WTC11 (cell line): Measurements from ENCODE around the gene SEC61A2. TPM values are rescaled to one million over a fixed set of nuclear protein-coding genes. Genes with fewer than 3 reads are reported as not detected.

ENCODE experiments used
- ATAC-seq: fragments of 200-7000 bp; cut with Tn5 transposase; 2 replicates; pipeline ENCODE4 v1.10.0; 2021; ENCODE audit warnings: mild to moderate bottlenecking, moderate library complexity
- CTCF ChIA-PET: fragments of 300-600 bp; sonication (Branson Sonifier 250); formaldehyde crosslinking; loops from one replicate; lab custom pipeline; 2021; ENCODE audit warnings: antibody characterized with exemption; lab: Charles Lee
- POLR2A ChIA-PET: fragments of 350-600 bp; sonication (Branson Sonifier 250); formaldehyde crosslinking; loops from one replicate; lab custom pipeline; 2021; ENCODE audit warnings: antibody characterized with exemption; lab: Charles Lee
- DNase-seq: peaks from one replicate; pipeline ENCODE4 v3.0.0; 2021; ENCODE audit warnings: low spot score
- H3K27ac Mint-ChIP-seq: 2 replicates; pipeline ENCODE4 v1.8.0; 2021; ENCODE audit warnings: mixed read lengths
- H3K27me3 Mint-ChIP-seq: 2 replicates; pipeline ENCODE4 v1.8.0; 2021; ENCODE audit warnings: low read depth, mild to moderate bottlenecking, moderate library complexity, mixed read lengths
- H3K36me3 Mint-ChIP-seq: 2 replicates; pipeline ENCODE4 v1.8.0; 2021; ENCODE audit warnings: mixed read lengths
- H3K4me1 Mint-ChIP-seq: 2 replicates; pipeline ENCODE4 v1.8.0; 2022; ENCODE audit warnings: mixed read lengths
- H3K4me3 Mint-ChIP-seq: 2 replicates; pipeline ENCODE4 v1.8.0; 2021; ENCODE audit warnings: mild to moderate bottlenecking, moderate library complexity, mixed read lengths
- H3K9me3 Mint-ChIP-seq: 2 replicates; pipeline ENCODE4 v1.8.0; 2021; ENCODE audit warnings: mixed read lengths
- ATF3 ChIP-seq: sonication (generic); formaldehyde crosslinking; conservative IDR thresholded peaks from 2 replicates; pipeline ENCODE4 v1.8.1; 2022; ENCODE audit warnings: mild to moderate bottlenecking, missing genetic modification reagents
- CREM ChIP-seq: sonication (generic); formaldehyde crosslinking; IDR thresholded peaks from 2 replicates; pipeline ENCODE4 v1.8.1; 2022; ENCODE audit warnings: mild to moderate bottlenecking, missing genetic modification reagents, moderate library complexity
- E2F4 ChIP-seq: sonication (generic); formaldehyde crosslinking; IDR thresholded peaks from 2 replicates; pipeline ENCODE4 v1.8.1; 2022; ENCODE audit warnings: low read depth, mild to moderate bottlenecking, moderate library complexity, missing genetic modification reagents, borderline replicate concordance
- ELF4 ChIP-seq: sonication (generic); formaldehyde crosslinking; IDR thresholded peaks from 2 replicates; pipeline ENCODE4 v1.8.1; 2022; ENCODE audit warnings: low read depth, mild to moderate bottlenecking, moderate library complexity, missing genetic modification reagents
- NR3C1 ChIP-seq: sonication (generic); formaldehyde crosslinking; conservative IDR thresholded peaks from 2 replicates; pipeline ENCODE4 v1.8.1; 2023; ENCODE audit warnings: low read depth, mild to moderate bottlenecking, missing genetic modification reagents
- OVOL2 ChIP-seq: fragments of 250-450 bp; sonication (Bioruptor Pico); IDR thresholded peaks from 2 replicates; pipeline ENCODE4 v1.9.0; 2021; ENCODE audit warnings: mild to moderate bottlenecking, borderline replicate concordance
- PRRX2 ChIP-seq: fragments of 250-450 bp; sonication (Bioruptor Pico); IDR thresholded peaks from 2 replicates; pipeline ENCODE4 v1.8.0; 2021; ENCODE audit warnings: mild to moderate bottlenecking
- RELA ChIP-seq: sonication (generic); formaldehyde crosslinking; IDR thresholded peaks from 2 replicates; pipeline ENCODE4 v1.8.1; 2022; ENCODE audit warnings: missing genetic modification reagents, mild to moderate bottlenecking, borderline replicate concordance
- SMAD3 ChIP-seq: sonication (generic); formaldehyde crosslinking; IDR thresholded peaks from 2 replicates; pipeline ENCODE4 v1.8.0; 2022; ENCODE audit warnings: missing genetic modification reagents, mild to moderate bottlenecking, borderline replicate concordance
- TEAD4 ChIP-seq: sonication (generic); formaldehyde crosslinking; IDR thresholded peaks from 2 replicates; pipeline ENCODE4 v1.8.0; 2022; ENCODE audit warnings: mild to moderate bottlenecking, missing genetic modification reagents
- USF1 ChIP-seq: sonication (generic); formaldehyde crosslinking; IDR thresholded peaks from 2 replicates; pipeline ENCODE4 v1.8.0; 2022; ENCODE audit warnings: mild to moderate bottlenecking, missing genetic modification reagents
- ZNF263 ChIP-seq: sonication (generic); formaldehyde crosslinking; IDR thresholded peaks from 2 replicates; pipeline ENCODE4 v1.8.1; 2022; ENCODE audit warnings: low read depth, mild to moderate bottlenecking, moderate library complexity, missing genetic modification reagents
- ZNF423 ChIP-seq: fragments of 250-450 bp; sonication (Bioruptor Pico); IDR thresholded peaks from 2 replicates; pipeline ENCODE4 v2.1.2; 2022; ENCODE audit warnings: mild to moderate bottlenecking, moderate library complexity
- ZNF671 ChIP-seq: fragments of 250-450 bp; sonication (Bioruptor Pico); IDR thresholded peaks from 2 replicates; pipeline ENCODE4 v1.8.0; 2021; ENCODE audit warnings: mild to moderate bottlenecking
- ZSCAN18 ChIP-seq: fragments of 250-450 bp; sonication (Bioruptor Pico); IDR thresholded peaks from 2 replicates; pipeline ENCODE4 v2.1.2; 2022; ENCODE audit warnings: mild to moderate bottlenecking, moderate library complexity
- total RNA-seq: library from RNA; stranded (reverse); gene quantifications from 3 replicates; pipeline ENCODE4 v1.2.3, GENCODE V29; 2021
- TF ChIP-seq, protein P1 (sequence below): fragments of 250-450 bp; sonication (Bioruptor Pico); conservative IDR thresholded peaks from 2 replicates; pipeline ENCODE4 v1.9.0; 2021; ENCODE audit warnings: mild to moderate bottlenecking
- TF ChIP-seq, protein P2 (sequence below): fragments of 250-450 bp; sonication (Bioruptor Pico); IDR thresholded peaks from 2 replicates; pipeline ENCODE4 v1.8.0; 2021; ENCODE audit warnings: mild to moderate bottlenecking
- TF ChIP-seq, protein P3 (sequence below): sonication (generic); formaldehyde crosslinking; IDR thresholded peaks from 2 replicates; pipeline ENCODE4 v1.8.0; 2022; ENCODE audit warnings: mild to moderate bottlenecking, missing genetic modification reagents
- TF ChIP-seq, protein P4 (sequence below): sonication (generic); formaldehyde crosslinking; IDR thresholded peaks from 2 replicates; pipeline ENCODE4 v1.8.1; 2023; ENCODE audit warnings: mild to moderate bottlenecking, missing genetic modification reagents, moderate library complexity
- TF ChIP-seq, protein P5 (sequence below): sonication (generic); formaldehyde crosslinking; IDR thresholded peaks from 2 replicates; pipeline ENCODE4 v1.8.1; 2023; ENCODE audit warnings: mild to moderate bottlenecking, missing genetic modification reagents, moderate library complexity
- TF ChIP-seq, protein P6 (sequence below): sonication (generic); formaldehyde crosslinking; conservative IDR thresholded peaks from 2 replicates; pipeline ENCODE4 v1.8.1; 2023; ENCODE audit warnings: mild to moderate bottlenecking, low read depth, missing genetic modification reagents, moderate library complexity

SEC61A2 gene
- total RNA-seq, 1 experiment from 2014 or later: 19.0 TPM

DNA sequence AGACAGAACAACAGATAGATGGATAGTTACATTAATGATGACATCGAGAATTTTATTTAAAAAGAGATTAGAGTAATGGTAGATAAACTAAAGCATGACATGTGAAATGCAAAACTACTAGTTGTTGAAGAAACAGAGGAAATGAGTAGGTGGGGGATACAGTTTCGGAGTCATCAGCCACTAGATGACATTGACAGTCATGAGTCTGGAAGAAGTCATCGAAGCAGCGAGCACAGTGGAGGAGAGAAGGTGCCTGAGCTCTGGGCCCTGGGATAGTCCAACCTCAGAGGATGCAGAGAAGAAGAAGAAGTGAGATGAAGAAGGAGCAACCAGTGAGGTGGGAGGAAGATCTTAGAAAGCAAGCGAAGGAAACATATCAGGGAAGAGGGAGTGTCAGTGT, 20.2 kb upstream of the SEC61A2 start (continued):
- TF ChIP-seq, protein P1, sequence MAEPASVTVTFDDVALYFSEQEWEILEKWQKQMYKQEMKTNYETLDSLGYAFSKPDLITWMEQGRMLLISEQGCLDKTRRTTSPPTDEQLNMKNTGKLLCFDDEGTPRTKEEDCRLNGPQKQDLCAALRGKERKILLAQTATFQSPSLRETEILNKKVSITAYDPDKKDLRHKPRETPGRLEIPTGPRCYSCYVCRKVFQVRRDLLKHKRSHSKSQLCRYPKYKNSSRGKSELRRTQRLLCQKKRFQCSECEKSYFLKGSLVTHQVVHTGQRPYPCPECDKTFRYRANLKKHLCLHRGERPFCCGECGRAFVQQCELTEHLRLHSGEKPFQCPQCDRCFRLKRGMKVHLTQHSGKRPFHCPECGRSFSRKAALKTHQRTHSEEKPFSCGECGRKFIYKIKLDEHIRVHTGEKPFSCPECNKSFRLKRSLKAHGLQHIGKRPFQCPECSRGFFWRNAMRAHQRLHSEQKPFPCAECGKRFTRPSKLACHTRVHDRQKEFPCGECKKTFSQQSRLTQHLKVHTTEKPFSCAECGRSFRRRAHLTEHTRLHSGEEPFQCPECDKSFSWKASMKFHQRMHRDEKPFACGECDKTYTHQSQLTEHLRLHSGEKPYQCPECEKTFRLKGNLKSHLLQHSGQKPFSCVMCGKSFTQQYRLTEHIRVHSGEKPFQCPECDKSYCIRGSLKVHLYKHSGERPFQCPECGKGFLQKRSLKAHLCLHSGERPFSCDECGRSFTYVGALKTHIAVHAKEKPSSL (CRISPR knock-in tag): no peak
- TF ChIP-seq SMAD3 (CRISPR knock-in tag): no peak
- TF ChIP-seq ELF4 (CRISPR knock-in tag): no peak
- TF ChIP-seq ZNF263: no peak
- TF ChIP-seq RELA: no peak
- TF ChIP-seq, protein P2, sequence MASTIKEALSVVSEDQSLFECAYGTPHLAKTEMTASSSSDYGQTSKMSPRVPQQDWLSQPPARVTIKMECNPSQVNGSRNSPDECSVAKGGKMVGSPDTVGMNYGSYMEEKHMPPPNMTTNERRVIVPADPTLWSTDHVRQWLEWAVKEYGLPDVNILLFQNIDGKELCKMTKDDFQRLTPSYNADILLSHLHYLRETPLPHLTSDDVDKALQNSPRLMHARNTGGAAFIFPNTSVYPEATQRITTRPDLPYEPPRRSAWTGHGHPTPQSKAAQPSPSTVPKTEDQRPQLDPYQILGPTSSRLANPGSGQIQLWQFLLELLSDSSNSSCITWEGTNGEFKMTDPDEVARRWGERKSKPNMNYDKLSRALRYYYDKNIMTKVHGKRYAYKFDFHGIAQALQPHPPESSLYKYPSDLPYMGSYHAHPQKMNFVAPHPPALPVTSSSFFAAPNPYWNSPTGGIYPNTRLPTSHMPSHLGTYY: no peak
- no peak for TF ChIP-seq ZNF671 (CRISPR knock-in tag)
- TF ChIP-seq ZNF423 (CRISPR knock-in tag): no peak
- TF ChIP-seq OVOL2 (CRISPR knock-in tag): no peak
- no peak for TF ChIP-seq E2F4

DNA sequence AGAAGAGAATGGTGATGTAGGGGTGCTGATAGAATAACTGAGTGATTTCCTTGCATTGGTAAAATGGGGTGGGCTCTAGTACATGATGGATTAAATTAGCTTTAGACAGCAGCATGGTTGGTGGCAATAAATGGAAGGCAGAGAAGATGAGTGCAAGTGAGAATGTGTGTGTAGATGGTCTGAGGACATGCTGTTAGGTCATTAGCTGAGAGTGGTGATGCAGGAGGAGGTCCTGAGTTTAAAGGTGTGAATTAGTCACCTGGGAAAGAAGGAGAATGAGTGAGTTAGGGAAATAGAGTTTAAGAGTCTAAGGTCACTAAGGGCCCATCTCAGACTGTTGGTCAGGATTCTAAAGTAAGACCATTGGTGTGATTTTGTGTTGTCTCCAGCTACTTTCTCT, 17.9 kb upstream of the SEC61A2 start:
- ATAC-seq (no peak), DNase-seq (no peak)
- CTCF ChIA-PET: no interaction called here
- Mint-ChIP-seq H3K4me3 (no peak overlapping the region), H3K36me3 (peaks cover 70% of the 10 kb centered on the region), H3K27ac (peak overlapping the region; percentile 0; the same call in 1 of the 2 replicates), H3K9me3 (no peaks in the 10 kb centered on the region), H3K27me3 (no peaks in the 10 kb centered on the region), H3K4me1 (no peaks in the 10 kb centered on the region)
- POLR2A ChIA-PET: no interaction called here
- no peak for TF ChIP-seq USF1
- TF ChIP-seq NR3C1: no peak
- no peak for TF ChIP-seq ATF3
- no peak for TF ChIP-seq ZSCAN18 (CRISPR knock-in tag)
- no peak for TF ChIP-seq TEAD4
- no peak for TF ChIP-seq PRRX2 (CRISPR knock-in tag)
- TF ChIP-seq, protein P3, sequence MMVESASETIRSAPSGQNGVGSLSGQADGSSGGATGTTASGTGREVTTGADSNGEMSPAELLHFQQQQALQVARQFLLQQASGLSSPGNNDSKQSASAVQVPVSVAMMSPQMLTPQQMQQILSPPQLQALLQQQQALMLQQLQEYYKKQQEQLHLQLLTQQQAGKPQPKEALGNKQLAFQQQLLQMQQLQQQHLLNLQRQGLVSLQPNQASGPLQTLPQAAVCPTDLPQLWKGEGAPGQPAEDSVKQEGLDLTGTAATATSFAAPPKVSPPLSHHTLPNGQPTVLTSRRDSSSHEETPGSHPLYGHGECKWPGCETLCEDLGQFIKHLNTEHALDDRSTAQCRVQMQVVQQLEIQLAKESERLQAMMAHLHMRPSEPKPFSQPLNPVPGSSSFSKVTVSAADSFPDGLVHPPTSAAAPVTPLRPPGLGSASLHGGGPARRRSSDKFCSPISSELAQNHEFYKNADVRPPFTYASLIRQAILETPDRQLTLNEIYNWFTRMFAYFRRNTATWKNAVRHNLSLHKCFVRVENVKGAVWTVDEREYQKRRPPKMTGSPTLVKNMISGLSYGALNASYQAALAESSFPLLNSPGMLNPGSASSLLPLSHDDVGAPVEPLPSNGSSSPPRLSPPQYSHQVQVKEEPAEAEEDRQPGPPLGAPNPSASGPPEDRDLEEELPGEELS: no peak
- TF ChIP-seq CREM (CRISPR knock-in tag): no peak
- TF ChIP-seq, protein P4, sequence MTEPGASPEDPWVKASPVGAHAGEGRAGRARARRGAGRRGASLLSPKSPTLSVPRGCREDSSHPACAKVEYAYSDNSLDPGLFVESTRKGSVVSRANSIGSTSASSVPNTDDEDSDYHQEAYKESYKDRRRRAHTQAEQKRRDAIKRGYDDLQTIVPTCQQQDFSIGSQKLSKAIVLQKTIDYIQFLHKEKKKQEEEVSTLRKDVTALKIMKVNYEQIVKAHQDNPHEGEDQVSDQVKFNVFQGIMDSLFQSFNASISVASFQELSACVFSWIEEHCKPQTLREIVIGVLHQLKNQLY: no peak
- TF ChIP-seq, protein P5, sequence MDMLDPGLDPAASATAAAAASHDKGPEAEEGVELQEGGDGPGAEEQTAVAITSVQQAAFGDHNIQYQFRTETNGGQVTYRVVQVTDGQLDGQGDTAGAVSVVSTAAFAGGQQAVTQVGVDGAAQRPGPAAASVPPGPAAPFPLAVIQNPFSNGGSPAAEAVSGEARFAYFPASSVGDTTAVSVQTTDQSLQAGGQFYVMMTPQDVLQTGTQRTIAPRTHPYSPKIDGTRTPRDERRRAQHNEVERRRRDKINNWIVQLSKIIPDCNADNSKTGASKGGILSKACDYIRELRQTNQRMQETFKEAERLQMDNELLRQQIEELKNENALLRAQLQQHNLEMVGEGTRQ (CRISPR knock-in tag): no peak
- TF ChIP-seq, protein P2: no peak
- TF ChIP-seq, protein P6, sequence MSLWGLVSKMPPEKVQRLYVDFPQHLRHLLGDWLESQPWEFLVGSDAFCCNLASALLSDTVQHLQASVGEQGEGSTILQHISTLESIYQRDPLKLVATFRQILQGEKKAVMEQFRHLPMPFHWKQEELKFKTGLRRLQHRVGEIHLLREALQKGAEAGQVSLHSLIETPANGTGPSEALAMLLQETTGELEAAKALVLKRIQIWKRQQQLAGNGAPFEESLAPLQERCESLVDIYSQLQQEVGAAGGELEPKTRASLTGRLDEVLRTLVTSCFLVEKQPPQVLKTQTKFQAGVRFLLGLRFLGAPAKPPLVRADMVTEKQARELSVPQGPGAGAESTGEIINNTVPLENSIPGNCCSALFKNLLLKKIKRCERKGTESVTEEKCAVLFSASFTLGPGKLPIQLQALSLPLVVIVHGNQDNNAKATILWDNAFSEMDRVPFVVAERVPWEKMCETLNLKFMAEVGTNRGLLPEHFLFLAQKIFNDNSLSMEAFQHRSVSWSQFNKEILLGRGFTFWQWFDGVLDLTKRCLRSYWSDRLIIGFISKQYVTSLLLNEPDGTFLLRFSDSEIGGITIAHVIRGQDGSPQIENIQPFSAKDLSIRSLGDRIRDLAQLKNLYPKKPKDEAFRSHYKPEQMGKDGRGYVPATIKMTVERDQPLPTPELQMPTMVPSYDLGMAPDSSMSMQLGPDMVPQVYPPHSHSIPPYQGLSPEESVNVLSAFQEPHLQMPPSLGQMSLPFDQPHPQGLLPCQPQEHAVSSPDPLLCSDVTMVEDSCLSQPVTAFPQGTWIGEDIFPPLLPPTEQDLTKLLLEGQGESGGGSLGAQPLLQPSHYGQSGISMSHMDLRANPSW: no peak
